Endodermal cell (in vitro differentiated cells): Measurements from ENCODE around the gene UBAP2. TPM values are rescaled to one million over a fixed set of nuclear protein-coding genes. Genes with fewer than 3 reads are reported as not detected.
A peak's percentile ranks its signal among the peaks of the same experiment; 100 is the strongest.

Experiments used
- DNase-seq: peaks from one replicate; pipeline ENCODE4 v3.0.0-alpha.2; 2017
- H3K27ac ChIP-seq: 2 replicates; pipeline ENCODE4 v1.5.1; 2013; ENCODE audit warnings: mild to moderate bottlenecking, low read depth, low read length, moderate library complexity
- H3K27me3 ChIP-seq: 2 replicates; pipeline ENCODE4 v1.6.1; 2013; ENCODE audit warnings: mild to moderate bottlenecking, low read length, moderate library complexity; ENCODE audit not compliant: insufficient read depth, control insufficient read depth, poor library complexity, severe bottlenecking
- H3K36me3 ChIP-seq: 2 replicates; pipeline ENCODE4 v1.7.0; 2013; ENCODE audit warnings: mild to moderate bottlenecking, low read length, moderate library complexity; ENCODE audit not compliant: control insufficient read depth, insufficient read depth
- H3K4me1 ChIP-seq: one replicate; pipeline ENCODE4 v1.7.0; 2013; ENCODE audit warnings: low read length; ENCODE audit not compliant: control insufficient read depth, insufficient read depth
- H3K4me3 ChIP-seq: 2 replicates; pipeline ENCODE4 v1.5.1; 2013; ENCODE audit warnings: mild to moderate bottlenecking, low read length, moderate library complexity
- H3K9ac ChIP-seq: 2 replicates; pipeline ENCODE4 v1.6.1; 2013; ENCODE audit warnings: mild to moderate bottlenecking, low read length, moderate library complexity; ENCODE audit not compliant: poor library complexity, severe bottlenecking; ENCODE audit errors: extremely low read depth
- H3K9me3 ChIP-seq: 2 replicates; pipeline ENCODE4 v1.6.1; 2013; ENCODE audit warnings: mild to moderate bottlenecking, low read length, moderate library complexity; ENCODE audit not compliant: control insufficient read depth
- H3K27ac Mint-ChIP-seq: 2 replicates; pipeline ENCODE4 v1.8.0; 2020; ENCODE audit warnings: mixed read lengths
- H3K27me3 Mint-ChIP-seq: 2 replicates; pipeline ENCODE4 v1.8.0; 2021; ENCODE audit warnings: mild to moderate bottlenecking, mixed read lengths; ENCODE audit not compliant: insufficient read depth
- H3K36me3 Mint-ChIP-seq: 2 replicates; pipeline ENCODE4 v1.8.0; 2020; ENCODE audit warnings: low read depth, mixed read lengths
- H3K4me1 Mint-ChIP-seq: 2 replicates; pipeline ENCODE4 v1.8.0; 2020; ENCODE audit warnings: mixed read lengths
- H3K4me3 Mint-ChIP-seq: 2 replicates; pipeline ENCODE4 v1.8.0; 2020; ENCODE audit warnings: mild to moderate bottlenecking, moderate library complexity, mixed read lengths
- H3K9me3 Mint-ChIP-seq: 2 replicates; pipeline ENCODE4 v1.8.0; 2020; ENCODE audit warnings: mild to moderate bottlenecking, mixed read lengths
- CTCF ChIP-seq: fragments of 200-600 bp; sonication (generic); conservative IDR thresholded peaks from 2 replicates; pipeline ENCODE4 v1.5.0; 2021; ENCODE audit warnings: antibody characterized with exemption, mild to moderate bottlenecking
- WGBS, 2 experiments: methylation state at CpG; one replicate each; pipeline versions ENCODE4 v1.1.5 to v1.1.7; 2013; ENCODE audit warnings: missing lambda C conversion rate in 2 of 2, mixed read lengths in 1 of 2; ENCODE audit not compliant: insufficient coverage in 1 of 2, insufficient read length in 1 of 2; 5-methylcytosine and 5-hydroxymethylcytosine counted together
- total RNA-seq, 2 donors: library from RNA; stranded (reverse); fragmentation: NEBNext Ultra II Directional in 1 of 2; extraction: Animal tissue kit (Norgen Biotek cat#: 25700) in 1 of 2; gene quantifications; 2 replicates in 1 of 2; 3 replicates in 1 of 2; pipeline ENCODE4 v1.2.1, GENCODE V29; 2021

The UBAP2 gene
- total RNA-seq, 2 donors from 2014 or later, result 60.9 to 82.1 TPM

GRCh38 chr9:33884856-33885701 lies 163.6 kb downstream of the UBAP2 start:
- 70 to 90% methylated on average over 2 to 5 of the region's 5 CpGs for WGBS, 2 experiments
- no peak for TF ChIP-seq CTCF
- Histone ChIP-seq H3K4me3 (no peak overlapping the region), H3K9me3 (no peaks in the 10 kb centered on the region), H3K27me3 (no peaks in the 10 kb centered on the region), H3K27ac (peak overlapping the region; percentile 37), H3K4me1 (peaks cover 4% of the 10 kb centered on the region), H3K36me3 (peaks cover 30% of the 10 kb centered on the region), H3K9ac (no peak overlapping the region)
- Mint-ChIP-seq H3K27me3 (no peaks in the 10 kb centered on the region), H3K4me1 (peaks cover 18% of the 10 kb centered on the region), H3K27ac (no peak overlapping the region), H3K9me3 (no peaks in the 10 kb centered on the region), H3K4me3 (no peak overlapping the region), H3K36me3 (peaks cover 25% of the 10 kb centered on the region)
- DNase-seq, result no peak

- Mint-ChIP-seq H3K9me3 (no peaks in the 10 kb centered on the region), H3K27ac (no peak overlapping the region), H3K4me1 (peaks cover 31% of the 10 kb centered on the region), H3K36me3 (peaks cover 4% of the 10 kb centered on the region), H3K27me3 (no peaks in the 10 kb centered on the region), H3K4me3 (no peak overlapping the region)
- H3K27me3 ChIP-seq, result no peaks in the 10 kb centered on the region
- H3K9me3 ChIP-seq, result no peaks in the 10 kb centered on the region
- no peak overlapping the region for H3K27ac ChIP-seq
- peaks cover 2% of the 10 kb centered on the region for H3K36me3 ChIP-seq
- H3K4me1 ChIP-seq, result peaks cover 7% of the 10 kb centered on the region
- no peak for TF ChIP-seq CTCF
- DNase-seq, result no peak
- H3K9ac ChIP-seq, result no peak overlapping the region
- no peak overlapping the region for H3K4me3 ChIP-seq
- 100% methylated on average over 1 of the region's 1 CpG; no CpG with 5 or more reads in 1 of the 2 experiments for WGBS, 2 experiments
Measured at GRCh38 chr9:33881635-33882034, 167.1 kb downstream of the UBAP2 start.

- H3K4me1 Mint-ChIP-seq, result peaks cover 31% of the 10 kb centered on the region
- Histone ChIP-seq H3K27ac (no peak overlapping the region), H3K4me1 (peaks cover 7% of the 10 kb centered on the region), H3K4me3 (no peak overlapping the region), H3K36me3 (no peaks in the 10 kb centered on the region), H3K27me3 (no peaks in the 10 kb centered on the region), H3K9me3 (no peaks in the 10 kb centered on the region), H3K9ac (no peak overlapping the region)
- no peaks in the 10 kb centered on the region for H3K27me3 Mint-ChIP-seq
- DNase-seq, result peak; percentile 73
- no peaks in the 10 kb centered on the region for H3K9me3 Mint-ChIP-seq
- H3K4me3 Mint-ChIP-seq, result no peak overlapping the region
- peaks cover 3% of the 10 kb centered on the region for H3K36me3 Mint-ChIP-seq
- peak overlapping the region; percentile 53 for H3K27ac Mint-ChIP-seq
- TF ChIP-seq CTCF, result no peak
- 85 to 93% methylated on average over 4 to 8 of the region's 8 CpGs for WGBS, 2 experiments
Measured at GRCh38 chr9:33880211-33881089, 168.2 kb downstream of the UBAP2 start.
